NOMO-1 treated with DMSO at 0.1 percent for 48 hours (cell line): Measurements from ENCODE around the gene SRMS.

Experiments used
- DNase-seq: peaks from one replicate; lab custom pipeline; 2025; ENCODE audit not compliant: unreplicated experiment; lab: John Stamatoyannopoulos, UW

Gene SRMS

GRCh38 chr20:63547725-63548480 is at the start of gene SRMS:
Gene SRMS, minus strand, starts transcription at chr20:63547749. Its CDS starts 286 bp downstream, at chr20:63547463.
- no peak for DNase-seq

GRCh38 chr20:63596423-63596822 is 48.9 kb upstream of the SRMS start:
- no peak for DNase-seq

- DNase-seq: no peak
Observed at GRCh38 chr20:63595416-63596127, 48.0 kb upstream of the SRMS start.

- no peak for DNase-seq
Observed at GRCh38 chr20:63594043-63594561, 46.6 kb upstream of the SRMS start.

GRCh38 chr20:63592661-63593060 is 45.1 kb upstream of the SRMS start:
- DNase-seq: no peak

GRCh38 chr20:63591786-63592355 is 44.3 kb upstream of the SRMS start:
- DNase-seq: no peak

- no peak for DNase-seq
Observed at GRCh38 chr20:63591147-63591533, 43.6 kb upstream of the SRMS start.

- DNase-seq: no peak
Observed at GRCh38 chr20:63590218-63591146, 42.9 kb upstream of the SRMS start.

- DNase-seq: no peak
Observed at GRCh38 chr20:63589261-63590217, 42.0 kb upstream of the SRMS start.

GRCh38 chr20:63588641-63589041 is 41.1 kb upstream of the SRMS start:
- no peak for DNase-seq

- no peak for DNase-seq
Observed at GRCh38 chr20:63587776-63588591, 40.4 kb upstream of the SRMS start.

GRCh38 chr20:63587256-63587655 is 39.7 kb upstream of the SRMS start:
- DNase-seq: no peak

GRCh38 chr20:63586797-63587196 is 39.2 kb upstream of the SRMS start:
- DNase-seq: no peak

GRCh38 chr20:63585616-63586565 is 38.3 kb upstream of the SRMS start:
- DNase-seq: no peak

- no peak for DNase-seq
Observed at GRCh38 chr20:63582382-63583063, 35.0 kb upstream of the SRMS start.

- DNase-seq: peak; percentile 46
Observed at GRCh38 chr20:63580796-63581461, 33.4 kb upstream of the SRMS start.
